ENCODE results near the gene ZNF578.

DNA sequence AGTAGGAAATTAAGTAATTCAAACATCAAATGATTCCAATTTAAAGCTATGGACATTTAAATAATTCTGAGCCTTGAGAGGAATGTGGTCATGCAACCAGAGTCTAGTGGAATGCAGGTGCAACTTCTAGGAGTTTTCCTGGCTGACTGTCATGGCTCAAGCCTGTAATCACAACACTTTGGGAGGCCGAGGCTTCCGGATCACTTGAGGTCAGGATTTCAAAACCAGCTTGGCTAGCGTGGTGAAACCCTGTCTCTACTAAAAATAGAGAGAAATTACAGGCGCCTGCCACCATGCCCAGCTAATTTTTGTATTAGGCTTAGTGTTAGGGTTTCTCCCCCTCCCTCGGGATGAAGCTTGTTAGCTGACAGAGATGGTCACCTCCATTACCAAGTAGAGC, 80.5 kb downstream of the ZNF578 start:
- TF ChIP-seq, protein P1, sequence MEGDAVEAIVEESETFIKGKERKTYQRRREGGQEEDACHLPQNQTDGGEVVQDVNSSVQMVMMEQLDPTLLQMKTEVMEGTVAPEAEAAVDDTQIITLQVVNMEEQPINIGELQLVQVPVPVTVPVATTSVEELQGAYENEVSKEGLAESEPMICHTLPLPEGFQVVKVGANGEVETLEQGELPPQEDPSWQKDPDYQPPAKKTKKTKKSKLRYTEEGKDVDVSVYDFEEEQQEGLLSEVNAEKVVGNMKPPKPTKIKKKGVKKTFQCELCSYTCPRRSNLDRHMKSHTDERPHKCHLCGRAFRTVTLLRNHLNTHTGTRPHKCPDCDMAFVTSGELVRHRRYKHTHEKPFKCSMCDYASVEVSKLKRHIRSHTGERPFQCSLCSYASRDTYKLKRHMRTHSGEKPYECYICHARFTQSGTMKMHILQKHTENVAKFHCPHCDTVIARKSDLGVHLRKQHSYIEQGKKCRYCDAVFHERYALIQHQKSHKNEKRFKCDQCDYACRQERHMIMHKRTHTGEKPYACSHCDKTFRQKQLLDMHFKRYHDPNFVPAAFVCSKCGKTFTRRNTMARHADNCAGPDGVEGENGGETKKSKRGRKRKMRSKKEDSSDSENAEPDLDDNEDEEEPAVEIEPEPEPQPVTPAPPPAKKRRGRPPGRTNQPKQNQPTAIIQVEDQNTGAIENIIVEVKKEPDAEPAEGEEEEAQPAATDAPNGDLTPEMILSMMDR (conservative IDR thresholded peaks at IDR 0.05; ENCODE audit: low read depth, low read length): no peak
- TF ChIP-seq EZH2 (IDR thresholded peaks at IDR 0.05; ENCODE audit: low read length, unreplicated experiment) (no peak), EZH2phosphoT487 (IDR thresholded peaks at IDR 0.05; ENCODE audit: borderline replicate concordance, low read length) (no peak)

All from PC-3 (cell line).